AG09319 (cell line): ENCODE measurements around the gene MARCKSL1.

ENCODE experiments used
- DNase-seq: peaks from one replicate; pipeline ENCODE4 v3.0.0-alpha.2; 2010; ENCODE audit warnings: low read depth; ENCODE audit errors: extremely low read depth
- TF ChIP-seq, protein P1 (sequence below): IDR thresholded peaks from 2 replicates; pipeline ENCODE4 v1.5.1; 2011; ENCODE audit warnings: low read depth, mild to moderate bottlenecking, inconsistent platforms, low read length, moderate library complexity

MARCKSL1 gene

DNA sequence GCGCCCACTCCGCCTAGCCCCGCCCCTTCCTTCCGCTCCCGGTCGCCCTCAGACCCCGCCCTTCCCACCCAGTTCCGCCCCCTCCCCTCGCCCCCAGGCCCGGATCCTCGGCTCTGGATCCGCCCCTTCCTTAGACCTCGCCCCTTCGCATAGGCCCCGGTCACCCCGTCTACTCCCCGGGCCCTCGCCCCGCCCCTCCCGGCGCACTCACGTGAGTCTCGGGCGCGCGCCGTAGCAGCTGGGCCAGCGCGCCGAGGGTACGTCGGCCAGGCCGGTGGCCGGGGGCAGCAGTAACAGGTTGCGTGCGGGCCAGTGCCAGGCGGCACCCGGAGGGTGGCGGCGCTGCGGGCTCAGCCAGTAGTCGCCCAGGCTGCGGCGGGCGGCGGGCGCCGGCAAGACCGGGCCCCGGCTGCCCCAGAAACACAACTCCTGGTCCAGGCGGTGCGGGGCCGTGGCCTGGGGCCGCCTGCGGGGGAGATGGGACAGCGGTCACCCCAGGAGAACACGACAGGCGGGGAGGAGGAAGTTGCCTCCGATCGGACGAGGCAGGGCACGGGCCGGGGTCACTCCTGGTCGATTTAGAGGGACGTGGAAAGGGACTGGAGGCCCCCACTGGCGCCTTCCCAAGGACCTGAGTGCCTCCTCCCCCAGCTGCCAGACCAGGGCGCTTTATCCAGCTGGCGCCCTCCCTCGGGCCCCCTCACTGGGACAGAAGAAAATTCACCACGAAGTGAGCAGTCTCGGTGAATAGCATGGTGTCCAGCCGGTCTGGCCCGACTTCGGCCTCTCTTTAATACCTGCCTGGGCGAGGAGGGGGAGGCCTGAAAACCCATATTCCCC is 15.6 kb upstream of the MARCKSL1 start:
- TF ChIP-seq, protein P1, sequence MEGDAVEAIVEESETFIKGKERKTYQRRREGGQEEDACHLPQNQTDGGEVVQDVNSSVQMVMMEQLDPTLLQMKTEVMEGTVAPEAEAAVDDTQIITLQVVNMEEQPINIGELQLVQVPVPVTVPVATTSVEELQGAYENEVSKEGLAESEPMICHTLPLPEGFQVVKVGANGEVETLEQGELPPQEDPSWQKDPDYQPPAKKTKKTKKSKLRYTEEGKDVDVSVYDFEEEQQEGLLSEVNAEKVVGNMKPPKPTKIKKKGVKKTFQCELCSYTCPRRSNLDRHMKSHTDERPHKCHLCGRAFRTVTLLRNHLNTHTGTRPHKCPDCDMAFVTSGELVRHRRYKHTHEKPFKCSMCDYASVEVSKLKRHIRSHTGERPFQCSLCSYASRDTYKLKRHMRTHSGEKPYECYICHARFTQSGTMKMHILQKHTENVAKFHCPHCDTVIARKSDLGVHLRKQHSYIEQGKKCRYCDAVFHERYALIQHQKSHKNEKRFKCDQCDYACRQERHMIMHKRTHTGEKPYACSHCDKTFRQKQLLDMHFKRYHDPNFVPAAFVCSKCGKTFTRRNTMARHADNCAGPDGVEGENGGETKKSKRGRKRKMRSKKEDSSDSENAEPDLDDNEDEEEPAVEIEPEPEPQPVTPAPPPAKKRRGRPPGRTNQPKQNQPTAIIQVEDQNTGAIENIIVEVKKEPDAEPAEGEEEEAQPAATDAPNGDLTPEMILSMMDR = peak; percentile 17
- peak; percentile 83 for DNase-seq

- DNase-seq = no peak
- TF ChIP-seq, protein P1 = peak; percentile 56
Measured at GRCh38 chr1:32350785-32351398, 14.9 kb upstream of the MARCKSL1 start.

- DNase-seq = no peak
- TF ChIP-seq, protein P1 = no peak
Measured at GRCh38 chr1:32349211-32349708, 13.2 kb upstream of the MARCKSL1 start.

- TF ChIP-seq, protein P1 = no peak
- DNase-seq = no peak
Measured at GRCh38 chr1:32346532-32347157, 10.6 kb upstream of the MARCKSL1 start.

DNA sequence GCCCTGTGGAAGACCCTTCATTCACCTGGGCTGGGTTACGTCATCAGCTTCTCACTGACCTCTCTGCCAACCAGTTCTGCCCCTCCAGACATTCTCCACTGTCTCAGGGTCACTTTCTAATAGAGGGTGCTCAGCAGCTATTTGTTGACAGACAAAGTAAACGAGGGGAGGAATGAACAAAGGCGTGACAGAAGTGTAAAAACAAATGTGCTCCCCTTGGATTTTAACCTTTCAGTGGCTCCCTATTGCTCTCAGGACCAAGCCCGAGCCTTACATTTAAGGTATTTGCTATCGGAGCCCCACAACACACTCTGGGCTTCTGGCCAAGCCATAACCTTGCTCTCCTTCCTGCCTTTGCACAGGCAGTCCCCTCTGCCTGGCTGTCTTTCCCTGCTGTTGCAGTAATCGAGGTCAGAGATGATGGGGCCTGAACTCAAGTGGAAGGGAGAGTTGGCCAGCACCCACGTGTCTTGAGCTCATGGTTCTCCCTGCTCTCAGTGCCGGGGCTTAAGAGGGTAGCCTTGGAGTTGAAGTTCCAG is 9.3 kb upstream of the MARCKSL1 start:
- TF ChIP-seq, protein P1 = no peak
- no peak for DNase-seq

GRCh38 chr1:32342704-32343103 is 6.7 kb upstream of the MARCKSL1 start:
- no peak for DNase-seq
- TF ChIP-seq, protein P1 = no peak
